HepG2 (cell line): ENCODE data around the gene LRRC4C. TPM values are rescaled to one million over a fixed set of nuclear protein-coding genes. Genes with fewer than 3 reads are reported as not detected.

Experiments
- ATAC-seq: fragments of 200-7000 bp; cut with Tn5 transposase; 3 replicates; pipeline ENCODE4 v1.9.1; 2020; ENCODE audit warnings: mild to moderate bottlenecking, moderate library complexity
- BruUV-seq: library from RNA; stranded (reverse); fragments of 400-500 nt; replicated peaks from 2 replicates; lab custom pipeline; 2021; lab: Mats Ljungman, UMichigan
- CTCF ChIA-PET: fragments of 300-600 bp; formaldehyde crosslinking; extraction: SDS; loops from one replicate; lab custom pipeline; 2021; ENCODE audit warnings: low total read pairs, inconsistent platforms, low intra/inter-chr PET ratio; lab: Yijun Ruan, JAX
- POLR2A ChIA-PET: fragments of 350-600 bp; sonication (Branson Sonifier 250); formaldehyde crosslinking; loops from one replicate; lab custom pipeline; 2020; ENCODE audit warnings: antibody characterized with exemption, inconsistent platforms; lab: Yijun Ruan, JAX
- DNase-seq: peaks from one replicate; pipeline ENCODE4 v3.0.0-alpha.2; 2015; ENCODE audit warnings: low spot score
- FAIRE-seq: peaks from 3 replicates; lab custom pipeline; 2011; peaks lifted over from hg19 to GRCh38; lab: Jason Lieb, UNC
- H2AFZ ChIP-seq: one replicate; pipeline ENCODE4 v1.6.1; 2011; ENCODE audit warnings: low read length, inconsistent platforms
- H3K27ac ChIP-seq: fragments of 300-600 bp; 3 replicates; pipeline ENCODE4 v1.8.0; 2011; ENCODE audit warnings: mixed run types, mild to moderate bottlenecking, mixed read lengths, low read length, inconsistent platforms; ENCODE audit not compliant: insufficient read depth; ENCODE audit errors: extremely low read length
- H3K27me3 ChIP-seq, 2 experiments: fragments of 200-600 bp in 1 of 2; 2 replicates in 1 of 2; 3 replicates in 1 of 2; pipeline versions ENCODE4 v1.6.0 to v1.8.0; 2011; ENCODE audit warnings: low read length in 2 of 2, mild to moderate bottlenecking in 2 of 2, moderate library complexity in 2 of 2, inconsistent platforms in 1 of 2; ENCODE audit not compliant: insufficient read depth in 2 of 2, control insufficient read depth in 1 of 2
- H3K36me3 ChIP-seq, 2 experiments: fragments of 200-600 bp in 1 of 2; replicated peaks in 1 of 2; 2 replicates in 1 of 2; 3 replicates in 1 of 2; pipeline versions ENCODE4 v1.5.1 to v1.8.0; 2011; ENCODE audit warnings: low read length in 2 of 2, inconsistent platforms in 1 of 2; ENCODE audit not compliant: insufficient read depth in 2 of 2, control insufficient read depth in 1 of 2
- H3K4me1 ChIP-seq: 2 replicates; pipeline ENCODE4 v1.5.1; 2012; ENCODE audit warnings: low read length, inconsistent platforms; ENCODE audit not compliant: insufficient read depth
- H3K4me2 ChIP-seq: 2 replicates; pipeline ENCODE4 v1.6.0; 2011; ENCODE audit warnings: low read depth, low read length, inconsistent platforms
- H3K4me3 ChIP-seq, 3 experiments: fragments of 200-600 bp in 1 of 3; sonication (generic), shearing (Covaris generic) in 1 of 3; replicated peaks in 1 of 3; 2 replicates each; pipeline ENCODE4 v1.5.1; 2011 to 2016; ENCODE audit warnings: low read length in 3 of 3, inconsistent platforms in 2 of 3, low read depth in 2 of 3, mild to moderate bottlenecking in 2 of 3, control low read depth in 1 of 3, mixed read lengths in 1 of 3; ENCODE audit not compliant: insufficient read depth in 1 of 3
- H3K79me2 ChIP-seq: one replicate; pipeline ENCODE4 v1.6.1; 2011; ENCODE audit warnings: low read length, inconsistent platforms; ENCODE audit not compliant: insufficient read depth
- H3K9ac ChIP-seq: 2 replicates; pipeline ENCODE4 v1.6.0; 2011; ENCODE audit warnings: mild to moderate bottlenecking, low read depth, low read length, inconsistent platforms; ENCODE audit not compliant: insufficient read depth
- H3K9me3 ChIP-seq: 2 replicates; pipeline ENCODE4 v1.5.1; 2012; ENCODE audit warnings: mild to moderate bottlenecking, low read length
- H4K20me1 ChIP-seq: 2 replicates; pipeline ENCODE4 v1.6.0; 2011; ENCODE audit warnings: inconsistent platforms, mild to moderate bottlenecking, low read length, moderate library complexity; ENCODE audit not compliant: insufficient read depth
- CREM ChIP-seq, 2 experiments: sonication (generic) in 1 of 2; formaldehyde crosslinking in 1 of 2; IDR thresholded peaks; 2 replicates each; pipeline versions ENCODE4 v1.4.0 to v1.6.1; 2016 to 2020; ENCODE audit warnings: antibody characterized with exemption in 1 of 2, mild to moderate bottlenecking in 1 of 2, missing genetic modification reagents in 1 of 2
- MEF2D ChIP-seq: sonication (generic); formaldehyde crosslinking; IDR thresholded peaks from 2 replicates; pipeline ENCODE4 v1.5.1; 2020; ENCODE audit warnings: mild to moderate bottlenecking, missing genetic modification reagents
- RFX5 ChIP-seq: IDR thresholded peaks from 2 replicates; pipeline ENCODE4 v1.6.1; 2011; ENCODE audit warnings: low read depth, low read length, improper control_type of control experiment
- TAF15 ChIP-seq: fragments of 200-400 bp; formaldehyde crosslinking; IDR thresholded peaks from one replicate; pipeline ENCODE4 v1.6.1; 2018; ENCODE audit warnings: mild to moderate bottlenecking, low read depth, low read length; ENCODE audit not compliant: poor library complexity, severe bottlenecking
- TBX3 ChIP-seq: fragments of 450-650 bp; IDR thresholded peaks from 2 replicates; pipeline ENCODE4 v1.6.1; 2017; ENCODE audit warnings: antibody characterized with exemption, mild to moderate bottlenecking, inconsistent platforms, borderline replicate concordance
- TSC22D2 ChIP-seq: sonication (generic); formaldehyde crosslinking; IDR thresholded peaks from 2 replicates; pipeline ENCODE4 v1.5.1; 2020; ENCODE audit warnings: missing genetic modification reagents, mild to moderate bottlenecking, borderline replicate concordance
- ZBTB7B ChIP-seq: sonication (generic); formaldehyde crosslinking; IDR thresholded peaks from 2 replicates; pipeline ENCODE4 v1.4.0; 2020; ENCODE audit warnings: missing genetic modification reagents
- ZFP62 ChIP-seq: sonication (generic); formaldehyde crosslinking; IDR thresholded peaks from 2 replicates; pipeline ENCODE4 v1.4.0; 2020; ENCODE audit warnings: missing genetic modification reagents
- ZNF230 ChIP-seq: sonication (generic); formaldehyde crosslinking; IDR thresholded peaks from 2 replicates; pipeline ENCODE4 v1.4.0; 2020; ENCODE audit warnings: mild to moderate bottlenecking, missing genetic modification reagents
- ZNF446 ChIP-seq: sonication (generic); formaldehyde crosslinking; IDR thresholded peaks from 2 replicates; pipeline ENCODE4 v1.5.0; 2020; ENCODE audit warnings: mild to moderate bottlenecking, missing genetic modification reagents
- ZNF569 ChIP-seq: sonication (generic); formaldehyde crosslinking; IDR thresholded peaks from 2 replicates; pipeline ENCODE4 v1.5.0; 2020; ENCODE audit warnings: mild to moderate bottlenecking, missing genetic modification reagents, moderate library complexity, borderline replicate concordance
- WGBS: methylation state at CpG from one replicate; pipeline ENCODE4 v1.1.6; 2017; ENCODE audit warnings: low lambda C conversion rate; 5-methylcytosine and 5-hydroxymethylcytosine counted together
- in situ Hi-C: cut with HindIII; loops from 2 replicates; pipeline ENCODE4 v1.10.0; 2017; ENCODE audit warnings: low pct_unique_long_range_greater_than_20kb; ENCODE audit not compliant: extremely low pct_ligation_motif_present
- intact Hi-C: fragments of 100-400 bp; cut with micrococcal nuclease; formaldehyde crosslinking; loops from one replicate; pipeline ENCODE4 v1.10.0; 2022; ENCODE audit not compliant: unreplicated experiment
- polyA plus RNA-seq, 8 experiments: library from polyadenylated mRNA; depleted of rRNA in 3 of 8; stranded (reverse) in 7 of 8; unstranded in 1 of 8; fragments of >200 nt; fragmentation: Illumina TruSeq in 4 of 8; extraction: Trizol in 4 of 8; gene quantifications; 2 replicates each; pipeline versions ENCODE4 v1.2.1 to v1.2.3, GENCODE V29; 2011 to 2016; ENCODE audit warnings: low read depth in 4 of 8, missing spikeins in 1 of 8, mixed read lengths in 1 of 8; ENCODE audit not compliant: insufficient read depth in 1 of 8
- total RNA-seq, 5 experiments: library from RNA; depleted of rRNA; stranded (reverse); fragments of >200 nt; fragmentation: Illumina TruSeq; extraction: Trizol; gene quantifications; 2 replicates each; pipeline ENCODE4 v1.2.3, GENCODE V29; 2016; ENCODE audit warnings: low read depth in 1 of 5
- TF ChIP-seq, protein P1 (sequence below): sonication (generic); formaldehyde crosslinking; IDR thresholded peaks from 2 replicates; pipeline ENCODE4 v1.9.0; 2021; ENCODE audit warnings: missing genetic modification reagents, mild to moderate bottlenecking, borderline replicate concordance

LRRC4C gene
- total and polyA plus RNA-seq, 2 of the 13 experiments (the other 11 are each of a cell fraction or from before 2014, with no cell fraction given), result not detected

GRCh38 chr11:40280159-40281051 lies 1179.0 kb downstream of the LRRC4C start:
- Histone ChIP-seq H2AFZ (no peak overlapping the region), H3K4me3 (no peak overlapping the region), H3K9ac (no peak overlapping the region)
- intact Hi-C loops, result no loop called here
- TF ChIP-seq TSC22D2 (CRISPR knock-in tag), result no peak
- TF ChIP-seq RFX5, result no peak
- TF ChIP-seq, protein P1, sequence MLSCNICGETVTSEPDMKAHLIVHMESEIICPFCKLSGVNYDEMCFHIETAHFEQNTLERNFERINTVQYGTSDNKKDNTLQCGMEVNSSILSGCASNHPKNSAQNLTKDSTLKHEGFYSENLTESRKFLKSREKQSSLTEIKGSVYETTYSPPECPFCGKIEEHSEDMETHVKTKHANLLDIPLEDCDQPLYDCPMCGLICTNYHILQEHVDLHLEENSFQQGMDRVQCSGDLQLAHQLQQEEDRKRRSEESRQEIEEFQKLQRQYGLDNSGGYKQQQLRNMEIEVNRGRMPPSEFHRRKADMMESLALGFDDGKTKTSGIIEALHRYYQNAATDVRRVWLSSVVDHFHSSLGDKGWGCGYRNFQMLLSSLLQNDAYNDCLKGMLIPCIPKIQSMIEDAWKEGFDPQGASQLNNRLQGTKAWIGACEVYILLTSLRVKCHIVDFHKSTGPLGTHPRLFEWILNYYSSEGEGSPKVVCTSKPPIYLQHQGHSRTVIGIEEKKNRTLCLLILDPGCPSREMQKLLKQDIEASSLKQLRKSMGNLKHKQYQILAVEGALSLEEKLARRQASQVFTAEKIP, result no peak
- TF ChIP-seq TAF15, result no peak
- no peak for TF ChIP-seq TBX3
- TF ChIP-seq ZFP62 (CRISPR knock-in tag), result no peak
- no peak for TF ChIP-seq ZNF569
- TF ChIP-seq ZBTB7B (CRISPR knock-in tag), result no peak
- TF ChIP-seq ZNF446 (CRISPR knock-in tag), result no peak
- no peak for TF ChIP-seq ZNF230 (CRISPR knock-in tag)
- no peak for TF ChIP-seq MEF2D (CRISPR knock-in tag)
- no peak for TF ChIP-seq CREM (IDR thresholded peaks at IDR 0.05)
- TF ChIP-seq CREM (CRISPR knock-in tag; IDR thresholded peaks at IDR 0.05), result no peak
- TF ChIP-seq, all 625 proteins: peak for 0
- H3K4me2 ChIP-seq, result no peak overlapping the region
- POLR2A ChIA-PET, result no interaction called here
- H3K27ac ChIP-seq, result no peak overlapping the region
- 45% methylated on average over 18 of the region's 18 CpGs for WGBS
- no peaks in the 10 kb centered on the region for H3K79me2 ChIP-seq
- no peaks in the 10 kb centered on the region for H4K20me1 ChIP-seq
- no peaks in the 10 kb centered on the region for H3K9me3 ChIP-seq
- H3K36me3 ChIP-seq, result no peaks in the 10 kb centered on the region
- no TSS peak for BruUV-seq
- no peaks in the 10 kb centered on the region for H3K27me3 ChIP-seq
- DNase-seq, result no peak
- CTCF ChIA-PET, result no interaction called here
- in situ Hi-C loops, result no loop called here
- ATAC-seq, result no peak
- FAIRE-seq, result no peak
- no peaks in the 10 kb centered on the region for H3K4me1 ChIP-seq
